RWPE1 (cell line): ENCODE data around the gene CTPS1.
A peak's percentile ranks its signal among the peaks of the same experiment; 100 is the strongest.

ENCODE experiments used
- CTCF ChIA-PET: fragments of 350-600 bp; sonication (Branson Sonifier 250); formaldehyde crosslinking; extraction: SDS; loops from one replicate; lab custom pipeline; 2021; lab: Yijun Ruan, JAX
- POLR2A ChIA-PET: fragments of 400-600 bp; formaldehyde crosslinking; extraction: SDS; loops from one replicate; lab custom pipeline; 2020; ENCODE audit warnings: antibody characterized with exemption; ENCODE audit not compliant: low non-redundant PET; lab: Yijun Ruan, JAX
- DNase-seq: peaks from one replicate; pipeline ENCODE4 v3.0.0; 2012; ENCODE audit warnings: low spot score
- H3K27ac ChIP-seq: fragments of 450-650 bp; 2 replicates; pipeline ENCODE4 v1.5.1; 2017
- CTCF ChIP-seq: fragments of 450-650 bp; conservative IDR thresholded peaks from 2 replicates; pipeline ENCODE4 v1.5.1; 2017; ENCODE audit warnings: low read depth, mild to moderate bottlenecking

CTPS1 gene

GRCh38 chr1:41021526-41022308, 42.2 kb downstream of the CTPS1 start, which contains the start of gene SLFNL1:
TSS of gene SLFNL1 (minus strand) at chr1:41021725. CDS start at chr1:41020660, 1,065 bp downstream.
- ChIA-PET CTCF (interaction anchor here (0.5 to 0.7 kb wide), 2 partner anchors 11 to 17 kb away, joined by 3 read pairs; no protein-coding TSS in a partner anchor), POLR2A (no interaction called here)
- TF ChIP-seq CTCF = no peak
- H3K27ac ChIP-seq = peak within 1 kb of the TSS; percentile 59
- DNase-seq = no peak

GRCh38 chr1:41022424-41022823, 42.9 kb downstream of the CTPS1 start:
- peak overlapping the region; percentile 59 for H3K27ac ChIP-seq
- ChIA-PET CTCF (interaction anchor here (0.8 kb wide), 1 partner anchor 425 kb away, joined by 4 read pairs; no protein-coding TSS in a partner anchor), POLR2A (no interaction called here)
- DNase-seq = no peak
- TF ChIP-seq CTCF = no peak

- TF ChIP-seq CTCF = no peak; the same call in 1 of the 2 replicates
- DNase-seq = no peak
- H3K27ac ChIP-seq = peak overlapping the region; percentile 32
- ChIA-PET POLR2A (no interaction called here), CTCF (interaction anchor here (0.8 kb wide), 1 partner anchor 424 kb away, joined by 4 read pairs; no protein-coding TSS in a partner anchor)
Observed at GRCh38 chr1:41023279-41023990, 43.9 kb downstream of the CTPS1 start.

GRCh38 chr1:41024953-41025352, 45.5 kb downstream of the CTPS1 start:
- H3K27ac ChIP-seq = no peak overlapping the region
- TF ChIP-seq CTCF = no peak
- ChIA-PET CTCF (interaction anchor here (0.6 kb wide), 1 partner anchor 42 kb away, joined by 3 read pairs; no protein-coding TSS in a partner anchor), POLR2A (no interaction called here)
- no peak for DNase-seq

GRCh38 chr1:41025979-41026819, 46.7 kb downstream of the CTPS1 start:
- no peak for TF ChIP-seq CTCF
- ChIA-PET CTCF (interaction anchor here (0.5 kb wide), 1 partner anchor 70 kb away, joined by 3 read pairs; no protein-coding TSS in a partner anchor), POLR2A (no interaction called here)
- H3K27ac ChIP-seq = no peak overlapping the region; the same call in 1 of the 2 replicates
- no peak for DNase-seq
